Activated CD4-positive, CD25-positive, alpha-beta regulatory T cell treated with anti-CD3 and anti-CD28 coated beads, Interleukin-2, amount 50 U/mL, for 16 hours (primary cell): Measurements from ENCODE around the gene ODF2L.
"Not testable (repeated sequence)": the region's sequence is repeated elsewhere in the genome, so short reads cannot be mapped to it uniquely, and the experiment has no call there.

Source experiments
- DNase-seq: peaks from one replicate; pipeline ENCODE4 v3.0.0-alpha.2; 2020; ENCODE audit warnings: low read depth, low spot score

The ODF2L gene

DNA sequence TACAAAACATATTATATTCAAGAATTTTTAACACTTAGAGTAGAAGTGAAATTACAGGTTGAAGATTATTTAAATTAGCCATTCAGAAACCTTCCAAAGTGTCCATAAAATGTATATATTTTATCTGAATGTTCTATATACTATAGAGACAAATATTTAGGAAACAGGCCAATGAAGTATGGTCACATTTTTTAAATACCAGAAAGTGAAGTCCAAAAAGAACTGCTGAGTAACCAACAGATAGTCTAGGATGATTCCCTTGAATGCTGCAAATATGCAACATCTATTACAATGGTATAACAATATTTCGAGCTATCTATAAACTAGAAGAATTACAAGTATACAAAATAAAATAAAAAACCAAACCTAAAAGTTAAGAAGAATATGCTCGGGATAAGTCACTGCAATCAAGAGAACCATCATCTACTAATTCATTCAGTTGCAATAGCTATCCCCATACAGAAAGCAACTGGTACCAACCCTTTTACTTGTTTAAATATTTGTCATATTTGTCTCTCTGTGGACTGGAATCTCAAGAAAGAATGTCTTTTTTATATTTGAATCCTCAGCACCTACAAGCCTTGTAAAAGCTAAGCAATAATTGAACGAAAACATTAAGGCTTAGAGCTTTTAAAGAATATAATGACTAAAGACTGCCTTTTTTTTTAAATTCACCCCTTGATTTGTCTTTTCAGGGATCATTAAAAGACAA lies 8.1 kb downstream of the ODF2L start:
- no peak for DNase-seq

GRCh38 chr1:86382878-86383277 lies 13.2 kb downstream of the ODF2L start:
- DNase-seq = no peak

GRCh38 chr1:86381223-86381622 lies 14.9 kb downstream of the ODF2L start:
- no peak for DNase-seq

GRCh38 chr1:86380257-86380861 lies 15.8 kb downstream of the ODF2L start:
- no peak for DNase-seq

- DNase-seq = no peak
Observed at GRCh38 chr1:86378813-86379212, 17.3 kb downstream of the ODF2L start.

- DNase-seq = no peak
Observed at GRCh38 chr1:86377341-86377740, 18.8 kb downstream of the ODF2L start.

GRCh38 chr1:86375688-86376087 lies 20.4 kb downstream of the ODF2L start:
- no peak for DNase-seq

- DNase-seq = no peak
Observed at GRCh38 chr1:86370601-86371022, 25.5 kb downstream of the ODF2L start.

DNA sequence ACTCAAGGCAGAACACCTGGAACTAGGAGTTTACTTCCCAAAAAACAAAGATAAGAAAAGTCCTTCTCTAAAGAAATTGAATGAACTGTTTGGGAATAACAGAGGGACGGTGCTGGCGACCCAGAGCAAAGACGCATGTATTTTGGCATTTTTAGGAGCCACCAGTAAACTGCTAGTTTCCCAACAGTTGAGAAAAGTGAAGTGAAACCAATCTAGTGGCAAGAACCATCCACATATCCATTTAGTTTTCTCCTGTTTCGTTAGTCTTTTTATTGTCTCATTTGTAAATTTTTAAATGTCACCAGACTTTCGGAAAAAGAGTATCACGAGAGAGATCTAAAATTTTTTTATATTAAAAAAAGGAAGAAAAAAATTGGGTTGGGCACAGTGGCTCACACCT lies 30.2 kb downstream of the ODF2L start:
- DNase-seq = no peak

- DNase-seq = no peak
Observed at GRCh38 chr1:86362807-86363206, 33.3 kb downstream of the ODF2L start.

DNA sequence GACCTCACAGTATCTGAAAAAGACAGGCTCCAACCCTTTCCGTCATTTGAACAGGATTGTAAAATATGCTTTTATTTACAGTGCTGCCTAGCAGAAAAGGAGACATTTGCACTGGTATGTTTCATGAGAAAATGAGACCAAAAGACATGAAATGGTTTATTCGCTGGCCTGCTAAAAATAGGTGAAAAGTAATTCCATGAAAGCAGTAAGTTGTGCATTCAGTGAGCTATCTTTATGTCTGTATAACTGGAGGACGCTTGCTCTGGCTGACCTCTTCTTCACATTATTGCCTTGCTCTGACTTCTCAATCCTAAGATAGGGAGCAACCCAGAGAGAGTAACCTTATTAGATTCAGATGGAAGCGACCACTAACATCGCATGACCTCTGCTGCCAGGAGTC lies 38.3 kb downstream of the ODF2L start:
- no peak for DNase-seq

GRCh38 chr1:86356247-86356646 lies 39.9 kb downstream of the ODF2L start:
- DNase-seq = no peak

GRCh38 chr1:86352086-86352485 lies 44.0 kb downstream of the ODF2L start:
- DNase-seq = no peak

GRCh38 chr1:86350230-86350629 lies 45.9 kb downstream of the ODF2L start:
- DNase-seq = not testable (repeated sequence)

GRCh38 chr1:86346388-86346787 lies 49.7 kb downstream of the ODF2L start:
- no peak for DNase-seq

GRCh38 chr1:86345042-86345441 lies 51.1 kb downstream of the ODF2L start:
- no peak for DNase-seq

DNA sequence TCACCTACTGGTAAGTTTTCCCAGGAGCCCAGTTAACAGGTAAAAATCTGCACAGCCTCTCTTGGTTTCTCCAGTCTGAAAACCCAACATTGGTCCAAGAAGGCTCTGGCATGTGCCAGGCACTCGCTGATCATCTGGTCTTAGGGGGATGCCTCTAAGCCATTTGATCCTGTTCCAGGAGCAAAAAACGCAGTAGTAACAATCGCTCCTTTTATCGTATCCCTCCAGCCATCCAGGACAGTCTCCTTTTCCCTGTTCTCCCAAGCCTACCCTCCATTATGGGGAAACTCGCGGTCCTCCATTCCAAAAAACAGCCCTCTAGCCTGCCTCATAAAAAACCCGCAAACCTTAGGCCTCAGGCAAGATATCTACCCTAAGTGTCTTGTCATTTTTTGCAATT lies 56.2 kb downstream of the ODF2L start:
- no peak for DNase-seq

DNA sequence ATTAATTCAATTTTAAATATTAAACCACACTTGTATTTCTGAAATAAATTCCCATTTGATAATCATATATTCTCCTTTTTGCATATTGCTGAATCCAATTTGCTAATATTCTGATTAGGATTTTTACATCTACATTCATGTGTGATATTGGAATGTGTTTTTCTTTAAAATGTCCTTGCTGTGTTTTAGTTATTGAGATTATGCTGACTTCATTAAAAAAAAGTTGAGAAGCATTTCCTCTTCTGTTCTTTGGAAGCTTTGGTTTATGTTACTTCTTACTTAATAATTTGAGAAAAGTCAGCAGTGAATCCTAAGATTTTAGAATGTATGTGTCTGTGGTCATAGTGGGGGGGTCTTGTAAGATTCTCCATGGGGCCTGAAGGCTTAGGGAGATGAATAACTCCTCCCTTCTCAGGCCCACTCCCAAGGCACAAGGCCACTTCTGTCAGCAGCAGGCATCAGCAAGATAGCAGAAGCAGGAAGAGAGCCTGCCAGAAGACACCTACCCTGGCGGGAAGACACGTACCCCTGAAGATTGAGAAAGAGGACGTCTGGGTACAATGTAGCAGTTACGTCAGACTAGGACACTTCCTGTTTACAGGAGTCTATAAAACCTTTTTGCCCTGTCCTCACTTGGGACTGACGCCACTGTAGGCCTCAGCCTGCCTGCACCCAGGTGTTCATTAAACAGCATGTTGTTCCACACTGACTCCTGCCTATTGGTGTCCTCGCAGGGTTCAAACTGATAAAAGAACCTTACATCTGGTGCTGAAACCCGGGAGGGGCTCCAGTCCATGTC lies 56.9 kb downstream of the ODF2L start:
- DNase-seq = no peak

DNA sequence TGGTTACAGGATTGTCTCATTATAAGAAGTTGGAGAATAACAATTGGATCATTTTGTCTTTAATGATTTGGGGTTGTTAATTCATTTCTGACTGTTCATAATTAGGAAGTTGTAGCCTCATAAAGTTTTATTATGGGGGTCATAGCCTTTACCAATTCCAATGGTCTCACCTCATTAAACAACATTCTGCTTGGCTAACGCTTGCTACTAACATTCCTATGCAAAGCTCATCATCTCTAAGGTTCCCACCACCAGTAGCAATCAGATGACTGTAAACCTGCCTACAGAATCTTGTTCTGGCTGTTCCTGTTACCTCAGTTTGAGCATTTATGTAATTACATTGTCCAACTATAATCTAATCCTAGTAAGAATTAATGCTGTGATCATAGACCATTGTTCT lies 60.2 kb downstream of the ODF2L start:
- DNase-seq = no peak

DNA sequence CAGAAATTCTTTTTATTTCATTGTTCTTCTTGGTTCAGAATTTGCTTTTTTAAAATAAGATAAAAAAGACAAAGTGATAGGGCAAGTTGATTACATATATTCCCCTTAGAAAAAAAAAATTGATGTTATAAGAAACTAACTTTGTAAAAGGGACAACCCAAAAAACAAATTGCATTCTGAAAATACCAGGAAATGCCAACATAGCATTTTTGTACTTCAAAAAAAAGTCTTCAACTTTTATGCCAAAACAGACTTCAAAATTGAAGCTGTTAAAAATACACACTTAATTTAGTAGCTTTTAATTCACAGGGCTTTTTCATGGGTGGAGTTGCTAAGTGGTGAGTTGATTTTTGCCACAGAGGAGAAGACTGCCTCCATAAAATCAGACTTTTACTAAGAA lies 70.9 kb downstream of the ODF2L start:
- no peak for DNase-seq

DNA sequence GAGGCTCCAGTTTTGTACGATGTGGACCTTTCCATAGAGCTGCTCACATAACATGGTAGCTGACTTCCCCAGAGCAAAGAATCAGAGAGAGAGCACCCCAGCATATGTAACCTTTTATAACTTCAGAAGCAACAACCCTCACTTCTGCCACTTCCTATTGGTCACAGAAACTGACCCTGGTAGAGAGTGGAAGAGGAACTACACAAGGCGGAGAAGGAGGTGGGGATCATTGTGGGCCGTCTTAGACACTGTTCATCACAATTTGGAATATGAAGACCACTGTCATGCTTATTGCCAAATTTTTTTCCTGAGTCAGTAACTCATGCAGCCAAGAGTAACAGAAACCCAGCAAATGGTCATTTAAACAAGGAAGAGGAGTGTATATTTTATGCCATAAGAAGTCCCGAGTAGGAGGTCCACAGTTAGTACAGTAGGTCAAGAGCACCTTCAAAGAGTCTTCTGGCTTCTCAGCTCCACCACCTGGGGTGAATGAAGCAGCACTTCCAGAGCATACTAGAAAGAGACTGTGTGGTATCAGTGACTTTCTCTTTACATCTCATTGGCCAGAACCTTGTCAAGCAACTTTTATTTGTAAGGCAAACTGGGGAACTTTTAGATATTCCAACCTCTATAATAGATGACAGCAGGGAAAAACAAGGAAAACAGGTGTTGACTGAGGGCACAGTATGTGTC lies 71.8 kb downstream of the ODF2L start:
- DNase-seq = no peak

DNA sequence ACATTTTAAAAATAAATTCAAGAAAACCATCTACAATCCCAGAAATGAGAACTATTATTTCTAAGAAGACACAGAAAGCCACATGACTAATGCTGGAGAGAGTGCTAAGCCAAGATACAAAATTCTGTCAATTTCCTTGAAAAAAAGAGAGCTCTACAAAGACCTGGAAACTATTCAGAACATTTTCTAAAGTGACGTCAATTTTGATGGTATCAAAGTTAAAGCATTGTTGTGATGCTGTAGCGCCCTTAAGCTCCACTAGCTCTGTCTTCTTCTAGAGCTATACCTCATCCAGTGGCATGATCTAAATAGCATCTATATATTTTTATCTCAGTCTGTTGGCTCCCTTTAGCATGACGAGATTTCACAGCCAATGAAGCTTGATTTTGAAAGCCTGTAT lies 73.9 kb downstream of the ODF2L start:
- no peak for DNase-seq
